Measurements from ENCODE around the gene TMEM106B. TPM values are rescaled to one million over a fixed set of nuclear protein-coding genes. Genes with fewer than 3 reads are reported as not detected.

TMEM106B gene
- total and polyA plus RNA-seq, 2 of the 4 experiments (the other 2 are of a cell fraction): 24.7 to 59.5 TPM

GRCh38 chr7:12196386-12196785 is 14.7 kb upstream of the TMEM106B start:
- no peak for TF ChIP-seq CTCF (conservative IDR thresholded peaks at IDR 0.05; ENCODE audit: low read depth, low read length)
- no peak for TF ChIP-seq NFE2L2 (IDR thresholded peaks at IDR 0.05; ENCODE audit: low read depth, low read length)
- TF ChIP-seq FOS (IDR thresholded peaks at IDR 0.05; ENCODE audit: low read depth, low read length): no peak
- no peak for TF ChIP-seq POLR2A (IDR thresholded peaks at IDR 0.05; ENCODE audit: low read depth, low read length)
- no CpG with 5 or more reads among the region's 2 CpGs for WGBS, 2 experiments (ENCODE audit: extremely low coverage in 2 of 2, insufficient read length in 1 of 2)
- dilution Hi-C loops (cut with HindIII; ENCODE audit: low sequenced_read_pairs, unreplicated experiment): no loop called here
- Histone ChIP-seq H3K9me1 (ENCODE audit: insufficient read depth, low read length) (no peaks in the 10 kb centered on the region), H3K27ac (ENCODE audit: insufficient read depth, low read length) (no peak overlapping the region), H2BK20ac (ENCODE audit: low read depth, low read length) (no peak overlapping the region), H3K9me3 (ENCODE audit: control insufficient read depth, insufficient read depth, low read length) (no peaks in the 10 kb centered on the region), H2AFZ (replicated peaks; ENCODE audit: low read length, poor library complexity) (no peak overlapping the region), H4K20me1 (ENCODE audit: insufficient read depth, low read length) (no peaks in the 10 kb centered on the region), H4K91ac (ENCODE audit: insufficient read depth, low read depth, low read length) (no peak overlapping the region), H3K14ac (replicated peaks; ENCODE audit: low read depth, low read length) (no peak overlapping the region), H2BK15ac (ENCODE audit: low read depth, low read length) (no peak overlapping the region), H3K4me2 (ENCODE audit: low read depth, low read length) (no peak overlapping the region), H3K18ac (ENCODE audit: low read depth, low read length) (no peak overlapping the region), H2BK120ac (ENCODE audit: low read depth, low read length) (no peak overlapping the region), H3K56ac (ENCODE audit: extremely low read depth, insufficient read depth, low read length) (no peak overlapping the region), H3K4me3 (ENCODE audit: insufficient read depth, low read depth, low read length) (no peak overlapping the region), H3K27me3 (ENCODE audit: control insufficient read depth, insufficient read depth, low read length) (no peaks in the 10 kb centered on the region; the same call in 1 of the 2 replicates), H2BK5ac (ENCODE audit: low read depth, low read length, poor library complexity, severe bottlenecking) (no peak overlapping the region), H3K79me1 (ENCODE audit: low read depth in 1 of 2, low read length in 2 of 2) (no peaks in the 10 kb centered on the region), H4K8ac (ENCODE audit: low read depth in 2 of 2, low read length in 2 of 2) (no peak overlapping the region), H2AK9ac (replicated peaks; ENCODE audit: low read depth, low read length, poor library complexity) (no peak overlapping the region), H2AK5ac (ENCODE audit: low read depth, low read length) (no peak overlapping the region), H3K23ac (ENCODE audit: low read depth, low read length) (no peak overlapping the region), H3K9ac (ENCODE audit: low read depth, low read length) (no peak overlapping the region), H3K4ac (ENCODE audit: low read depth, low read length) (no peak overlapping the region), H4K5ac (ENCODE audit: low read depth, low read length) (no peak overlapping the region), H3K36me3 (ENCODE audit: control insufficient read depth, insufficient read depth, low read length) (no peaks in the 10 kb centered on the region), H3K4me1 (ENCODE audit: control insufficient read depth, insufficient read depth, low read length) (no peaks in the 10 kb centered on the region)
- intact Hi-C loops (cut with micrococcal nuclease): no loop called here
- BruUV-seq (replicated peaks): no TSS peak
- CTCF ChIA-PET: no interaction called here
- POLR2A ChIA-PET (ENCODE audit: unreplicated experiment): no interaction called here
- in situ Hi-C loops (cut with MboI; ENCODE audit: low sequenced_read_pairs): no loop called here
- DNase-seq (no peak), ATAC-seq (ENCODE audit: low read depth) (no peak)

Measured in IMR-90 (cell line).